MG63 (cell line): Measurements from ENCODE around the gene ZNF646. TPM values are rescaled to one million over a fixed set of nuclear protein-coding genes. Genes with fewer than 3 reads are reported as not detected.

Source experiments
- DNase-seq: peaks from one replicate; pipeline ENCODE4 v3.0.0-alpha.2; 2020
- H3K27me3 ChIP-seq: fragments of 250-450 bp; sonication (Bioruptor Pico); 2 replicates; pipeline ENCODE4 v1.5.1; 2020; ENCODE audit warnings: mild to moderate bottlenecking, moderate library complexity
- H3K36me3 ChIP-seq: fragments of 250-450 bp; sonication (Bioruptor Pico); 2 replicates; pipeline ENCODE4 v1.5.1; 2020; ENCODE audit warnings: mild to moderate bottlenecking, moderate library complexity
- H3K4me3 ChIP-seq: fragments of 250-450 bp; sonication (Bioruptor Pico); 2 replicates; pipeline ENCODE4 v1.5.1; 2020; ENCODE audit warnings: mild to moderate bottlenecking, moderate library complexity
- H3K9me3 ChIP-seq: fragments of 250-450 bp; sonication (Bioruptor Pico); 2 replicates; pipeline ENCODE4 v1.5.1; 2020; ENCODE audit warnings: mild to moderate bottlenecking, moderate library complexity
- total RNA-seq: library from RNA; depleted of rRNA; stranded (reverse); fragments of >200 nt; shearing (Covaris generic); gene quantifications from 2 replicates; pipeline ENCODE4 v1.2.3, GENCODE V29; 2014; ENCODE audit warnings: low replicate concordance; rRNA removed

ZNF646 gene
- total RNA-seq: 11.4 and 11.5 TPM in 2 replicates

GRCh38 chr16:31073970-31074813, at the start of gene ZNF646, which contains the start of gene ZNF668:
TSS of gene ZNF646 (plus strand) at chr16:31074422. CDS start at chr16:31076325, 1,903 bp downstream.
TSS of gene ZNF668 (minus strand) at chr16:31074240. CDS start at chr16:31064459, 9,781 bp downstream.
- H3K27me3 ChIP-seq: no peaks in the 10 kb centered on the region
- H3K36me3 ChIP-seq: peaks cover 39% of the 10 kb centered on the region
- H3K4me3 ChIP-seq: peak within 1 kb of the TSS; percentile 94
- peak; percentile 100 for DNase-seq
- H3K9me3 ChIP-seq: no peaks in the 10 kb centered on the region

- Histone ChIP-seq H3K4me3 (no peak overlapping the region), H3K27me3 (no peaks in the 10 kb centered on the region), H3K9me3 (no peaks in the 10 kb centered on the region), H3K36me3 (no peaks in the 10 kb centered on the region)
- no peak for DNase-seq
Measured at GRCh38 chr16:31025339-31025738, 48.9 kb upstream of the ZNF646 start.

GRCh38 chr16:31029272-31029671, 45.0 kb upstream of the ZNF646 start:
- H3K36me3 ChIP-seq: peaks cover under 1% of the 10 kb centered on the region
- no peaks in the 10 kb centered on the region for H3K27me3 ChIP-seq
- DNase-seq: no peak
- H3K4me3 ChIP-seq: no peak overlapping the region
- H3K9me3 ChIP-seq: no peaks in the 10 kb centered on the region

- Histone ChIP-seq H3K4me3 (no peak overlapping the region), H3K27me3 (no peaks in the 10 kb centered on the region), H3K36me3 (peaks cover 16% of the 10 kb centered on the region), H3K9me3 (no peaks in the 10 kb centered on the region)
- DNase-seq: no peak
Measured at GRCh38 chr16:31031276-31031675, 42.9 kb upstream of the ZNF646 start.

- DNase-seq: peak; percentile 97
- peaks cover 25% of the 10 kb centered on the region for H3K36me3 ChIP-seq
- no peaks in the 10 kb centered on the region for H3K9me3 ChIP-seq
- H3K4me3 ChIP-seq: peak within 1 kb of the TSS; percentile 90
- no peaks in the 10 kb centered on the region for H3K27me3 ChIP-seq
Measured at GRCh38 chr16:31032736-31033708, 41.2 kb upstream of the ZNF646 start, which contains the start of gene STX4. TSS of gene STX4 (plus strand) at chr16:31033558. CDS start at chr16:31033806, 248 bp downstream.

- peak; percentile 89 for DNase-seq
- Histone ChIP-seq H3K4me3 (peak overlapping the region; percentile 90), H3K9me3 (no peaks in the 10 kb centered on the region)
Measured at GRCh38 chr16:31033709-31034492, 40.3 kb upstream of the ZNF646 start.

GRCh38 chr16:31036691-31037090, 37.5 kb upstream of the ZNF646 start:
- DNase-seq: no peak
- no peaks in the 10 kb centered on the region for H3K9me3 ChIP-seq

More at GRCh38 chr16:31033709-31034492, 40.3 kb upstream of the ZNF646 start:
- peaks cover 32% of the 10 kb centered on the region for H3K36me3 ChIP-seq
- no peaks in the 10 kb centered on the region for H3K27me3 ChIP-seq

GRCh38 chr16:31038993-31039392, 35.2 kb upstream of the ZNF646 start:
- Histone ChIP-seq H3K4me3 (no peak overlapping the region), H3K36me3 (peaks cover 72% of the 10 kb centered on the region), H3K9me3 (no peaks in the 10 kb centered on the region), H3K27me3 (no peaks in the 10 kb centered on the region)
- DNase-seq: no peak

More at GRCh38 chr16:31036691-31037090, 37.5 kb upstream of the ZNF646 start:
- Histone ChIP-seq H3K4me3 (no peak overlapping the region), H3K27me3 (no peaks in the 10 kb centered on the region), H3K36me3 (peaks cover 55% of the 10 kb centered on the region)

- no peaks in the 10 kb centered on the region for H3K9me3 ChIP-seq
- H3K36me3 ChIP-seq: peaks cover 47% of the 10 kb centered on the region
- no peaks in the 10 kb centered on the region for H3K27me3 ChIP-seq
- H3K4me3 ChIP-seq: no peak overlapping the region
- no peak for DNase-seq
Measured at GRCh38 chr16:31042866-31043265, 31.4 kb upstream of the ZNF646 start.

GRCh38 chr16:31043352-31043751, 30.9 kb upstream of the ZNF646 start:
- DNase-seq: no peak
- no peaks in the 10 kb centered on the region for H3K27me3 ChIP-seq
- H3K9me3 ChIP-seq: no peaks in the 10 kb centered on the region
- no peak overlapping the region for H3K4me3 ChIP-seq
- H3K36me3 ChIP-seq: peaks cover 44% of the 10 kb centered on the region

- H3K4me3 ChIP-seq: no peak overlapping the region
- no peaks in the 10 kb centered on the region for H3K27me3 ChIP-seq
- no peak for DNase-seq
Measured at GRCh38 chr16:31043898-31044481, 30.2 kb upstream of the ZNF646 start.

GRCh38 chr16:31050280-31051030, 23.8 kb upstream of the ZNF646 start:
- H3K9me3 ChIP-seq: no peaks in the 10 kb centered on the region
- H3K4me3 ChIP-seq: no peak overlapping the region
- no peaks in the 10 kb centered on the region for H3K27me3 ChIP-seq
- H3K36me3 ChIP-seq: no peaks in the 10 kb centered on the region
- peak; percentile 83 for DNase-seq

More at GRCh38 chr16:31043898-31044481, 30.2 kb upstream of the ZNF646 start:
- Histone ChIP-seq H3K9me3 (no peaks in the 10 kb centered on the region), H3K36me3 (peaks cover 40% of the 10 kb centered on the region)

- peak; percentile 94 for DNase-seq
- H3K9me3 ChIP-seq: no peaks in the 10 kb centered on the region
- no peaks in the 10 kb centered on the region for H3K27me3 ChIP-seq
- H3K4me3 ChIP-seq: no peak overlapping the region
- peaks cover 4% of the 10 kb centered on the region; the same call in 1 of the 2 replicates for H3K36me3 ChIP-seq
Measured at GRCh38 chr16:31052114-31052513, 22.1 kb upstream of the ZNF646 start.

GRCh38 chr16:31055613-31056012, 18.6 kb upstream of the ZNF646 start:
- Histone ChIP-seq H3K27me3 (no peaks in the 10 kb centered on the region), H3K9me3 (no peaks in the 10 kb centered on the region), H3K4me3 (no peak overlapping the region), H3K36me3 (peaks cover 37% of the 10 kb centered on the region)
- no peak for DNase-seq
